ENCODE results near the gene KCNMB1. TPM values are rescaled to one million over a fixed set of nuclear protein-coding genes. Genes with fewer than 3 reads are reported as not detected.

KCNMB1 gene
- total RNA-seq, 1 experiment from 2014 or later, result 0.24 TPM

GRCh38 chr5:170357955-170358444 lies 31.2 kb downstream of the KCNMB1 start:
- H3K9me3 Mint-ChIP-seq, result no peaks in the 10 kb centered on the region
- no peaks in the 10 kb centered on the region for H3K27me3 Mint-ChIP-seq (ENCODE audit: low read depth)
- ATAC-seq, result no peak
- no peak overlapping the region for H3K27ac Mint-ChIP-seq
- DNase-seq (ENCODE audit: low spot score), result no peak
- TF ChIP-seq HMGA2 (CRISPR knock-in tag; IDR thresholded peaks at IDR 0.05) (no peak), MLX (CRISPR knock-in tag; IDR thresholded peaks at IDR 0.05) (no peak), ZNF317 (CRISPR knock-in tag; IDR thresholded peaks at IDR 0.05; ENCODE audit: borderline replicate concordance, low read depth) (no peak), PREB (CRISPR knock-in tag; IDR thresholded peaks at IDR 0.05; ENCODE audit: borderline replicate concordance) (no peak), NFATC4 (CRISPR knock-in tag; IDR thresholded peaks at IDR 0.05) (no peak), FOXP4 (CRISPR knock-in tag; IDR thresholded peaks at IDR 0.05) (no peak), RORB (CRISPR knock-in tag; IDR thresholded peaks at IDR 0.05) (no peak), ZBTB21 (CRISPR knock-in tag; IDR thresholded peaks at IDR 0.05; ENCODE audit: borderline replicate concordance) (no peak), IRF2 (CRISPR knock-in tag; IDR thresholded peaks at IDR 0.05; ENCODE audit: borderline replicate concordance, low read depth) (no peak), ZNF281 (CRISPR knock-in tag; IDR thresholded peaks at IDR 0.05) (no peak), GRHL2 (CRISPR knock-in tag; IDR thresholded peaks at IDR 0.05; ENCODE audit: insufficient replicate concordance, severe bottlenecking) (no peak)
- H3K4me1 Mint-ChIP-seq, result peaks cover 60% of the 10 kb centered on the region
- no peak overlapping the region for H3K4me3 Mint-ChIP-seq
- POLR2A ChIA-PET, result interaction anchor here (1.0 kb wide), 1 partner anchor 23 kb away, joined by 4 read pairs; no protein-coding TSS in a partner anchor
- CTCF ChIA-PET, result interaction anchor here (1.2 to 2.2 kb wide), 4 partner anchors 19 to 66 kb away, joined by 3 to 11 read pairs (median 4); no protein-coding TSS in a partner anchor
- H3K36me3 Mint-ChIP-seq, result no peaks in the 10 kb centered on the region

- ChIA-PET CTCF (interaction anchor here (1.1 to 2.6 kb wide), 2 partner anchors 65 to 81 kb away, joined by 3 to 11 read pairs; no protein-coding TSS in a partner anchor), POLR2A (no interaction called here)
- no peak for DNase-seq (ENCODE audit: low spot score)
- Mint-ChIP-seq H3K4me1 (peaks cover 53% of the 10 kb centered on the region), H3K4me3 (no peak overlapping the region), H3K27ac (no peak overlapping the region), H3K36me3 (no peaks in the 10 kb centered on the region), H3K27me3 (ENCODE audit: low read depth) (peaks cover 7% of the 10 kb centered on the region), H3K9me3 (no peaks in the 10 kb centered on the region)
- no peak for ATAC-seq
- no peak for TF ChIP-seq PRDM15 (CRISPR knock-in tag; IDR thresholded peaks at IDR 0.05)
- no peak for TF ChIP-seq CDX4 (CRISPR knock-in tag; IDR thresholded peaks at IDR 0.05; ENCODE audit: borderline replicate concordance)
- TF ChIP-seq ESRRA (CRISPR knock-in tag; IDR thresholded peaks at IDR 0.05; ENCODE audit: borderline replicate concordance), result no peak
- no peak for TF ChIP-seq ZNF532 (CRISPR knock-in tag; IDR thresholded peaks at IDR 0.05; ENCODE audit: borderline replicate concordance)
- no peak for TF ChIP-seq TCF7 (CRISPR knock-in tag; IDR thresholded peaks at IDR 0.05; ENCODE audit: low read depth)
- no peak for TF ChIP-seq ZNF423 (CRISPR knock-in tag; IDR thresholded peaks at IDR 0.05)
- no peak for TF ChIP-seq TEAD4 (CRISPR knock-in tag; IDR thresholded peaks at IDR 0.05)
- TF ChIP-seq RELA (CRISPR knock-in tag; IDR thresholded peaks at IDR 0.05; ENCODE audit: borderline replicate concordance), result no peak
Measured at GRCh38 chr5:170355601-170356098, 33.5 kb downstream of the KCNMB1 start.
